Gastroesophageal sphincter (tissue), 3 donors: Measurements from ENCODE around the gene ZBTB21.

Source experiments
- CTCF ChIP-seq, 4 experiments: fragments of 200-600 bp in 2 of 4; fragments of 450-650 bp in 2 of 4; sonication (generic) in 1 of 4; IDR thresholded peaks; one replicate each; pipeline ENCODE4 v1.5.1; 2017 to 2019; ENCODE audit warnings: antibody characterized with exemption in 4 of 4, mild to moderate bottlenecking in 2 of 4, moderate library complexity in 2 of 4
- EP300 ChIP-seq: sonication (generic); formaldehyde crosslinking; IDR thresholded peaks from one replicate; pipeline ENCODE4 v1.6.1; 2017; ENCODE audit warnings: antibody characterized with exemption, mild to moderate bottlenecking
- POLR2A ChIP-seq, 2 donors: fragments of 450-650 bp; IDR thresholded peaks; one replicate each; pipeline ENCODE4 v1.6.1; 2017; ENCODE audit warnings: antibody characterized with exemption in 2 of 2, mild to moderate bottlenecking in 2 of 2, moderate library complexity in 1 of 2
- POLR2AphosphoS5 ChIP-seq: sonication (generic); formaldehyde crosslinking; IDR thresholded peaks from one replicate; pipeline ENCODE4 v1.6.1; 2017; ENCODE audit warnings: antibody characterized with exemption

- TF ChIP-seq CTCF (IDR thresholded peaks at IDR 0.05) (no peak), POLR2A (IDR thresholded peaks at IDR 0.05) (no peak), EP300 (no peak), POLR2AphosphoS5 (no peak)
These were observed 2.7 kb upstream of the ZBTB21 start for GRCh38 chr21:42012763-42013329.
